Tibial nerve (tissue), 4 donors: ENCODE measurements around the gene PPM1H.

Experiments
- CTCF ChIP-seq, 5 experiments: fragments of 200-600 bp in 3 of 5; fragments of 450-650 bp in 2 of 5; sonication (generic) in 3 of 5; IDR thresholded peaks; one replicate each; pipeline ENCODE4 v1.5.1; 2016 to 2019; ENCODE audit warnings: antibody characterized with exemption in 5 of 5, mild to moderate bottlenecking in 3 of 5, moderate library complexity in 2 of 5
- EP300 ChIP-seq, 2 donors: sonication (generic); formaldehyde crosslinking; IDR thresholded peaks; one replicate each; pipeline ENCODE4 v1.6.1; 2017; ENCODE audit warnings: antibody characterized with exemption in 2 of 2, mild to moderate bottlenecking in 1 of 2
- POLR2A ChIP-seq, 2 donors: fragments of 450-650 bp; IDR thresholded peaks; one replicate each; pipeline ENCODE4 v1.6.1; 2017; ENCODE audit warnings: antibody characterized with exemption in 2 of 2, mild to moderate bottlenecking in 2 of 2, moderate library complexity in 2 of 2

DNA sequence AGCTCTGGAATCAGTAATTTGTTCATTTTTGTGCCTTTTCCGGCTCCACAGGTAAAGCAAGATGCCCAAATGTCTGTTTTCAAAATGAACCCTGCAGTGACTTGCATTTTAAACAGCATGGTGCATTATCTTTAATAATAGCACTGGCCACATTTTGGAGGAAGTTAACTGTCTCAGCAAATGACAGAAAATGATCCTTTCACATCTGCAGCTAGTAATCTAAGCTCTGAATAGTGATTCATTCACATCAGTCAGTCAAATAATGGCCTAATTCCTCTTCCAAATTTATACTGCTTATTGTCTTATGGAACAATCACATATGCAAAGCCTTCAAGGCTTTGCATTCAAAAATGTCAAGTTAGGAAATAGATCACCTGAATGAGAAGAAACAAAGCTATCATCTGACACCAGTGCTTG is 75.6 kb downstream of the PPM1H start:
- TF ChIP-seq CTCF (IDR thresholded peaks at IDR 0.05), result no peak
- TF ChIP-seq POLR2A (IDR thresholded peaks at IDR 0.05), result no peak
- no peak for TF ChIP-seq EP300 (IDR thresholded peaks at IDR 0.05)
